ENCODE data around the gene CNPY1. TPM values are rescaled to one million over a fixed set of nuclear protein-coding genes. Genes with fewer than 3 reads are reported as not detected.

The CNPY1 gene
- polyA plus RNA-seq, 2 of the 4 experiments (the other 2 are of a cell fraction) = not detected

DNA sequence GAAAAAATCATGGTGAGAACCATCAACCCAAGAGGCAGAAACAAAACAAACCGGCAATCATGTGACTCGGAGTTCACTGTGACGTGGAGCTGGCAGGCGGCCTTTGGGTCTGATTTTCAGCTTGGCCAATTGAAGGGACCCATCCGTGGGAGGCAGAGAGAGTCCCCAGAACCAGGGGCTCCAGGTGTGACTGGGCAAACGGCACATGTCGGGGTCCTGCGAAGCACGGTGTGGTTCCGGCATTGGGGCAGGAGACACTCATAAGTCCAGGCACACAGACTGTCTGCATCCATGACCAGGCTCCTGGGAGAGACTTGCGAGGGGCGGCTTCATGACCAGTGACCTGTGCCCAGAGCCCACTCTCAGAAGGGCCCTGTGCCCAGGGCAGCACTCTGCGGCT is 12.6 kb upstream of the CNPY1 start:
- Histone ChIP-seq H3K4me2 (no peak overlapping the region), H3K4me1 (no peaks in the 10 kb centered on the region), H3K27ac (no peak overlapping the region), H3K4me3 (no peak overlapping the region), H3K9me3 (no peaks in the 10 kb centered on the region)
- ChIA-PET CTCF (no interaction called here), POLR2A (no interaction called here)
- FAIRE-seq (no peak), DNase-seq (ENCODE audit: low read depth in 1 of 2, low spot score in 1 of 2) (no peak), ATAC-seq (no peak)
- TF ChIP-seq RFX5 (IDR thresholded peaks at IDR 0.05) (no peak), E2F6 (IDR thresholded peaks at IDR 0.05; ENCODE audit: borderline replicate concordance, low read depth) (no peak), JUN (IDR thresholded peaks at IDR 0.05) (no peak), NPAS2 (CRISPR knock-in tag; IDR thresholded peaks at IDR 0.05; ENCODE audit: borderline replicate concordance) (no peak)
- TF ChIP-seq, protein P1, sequence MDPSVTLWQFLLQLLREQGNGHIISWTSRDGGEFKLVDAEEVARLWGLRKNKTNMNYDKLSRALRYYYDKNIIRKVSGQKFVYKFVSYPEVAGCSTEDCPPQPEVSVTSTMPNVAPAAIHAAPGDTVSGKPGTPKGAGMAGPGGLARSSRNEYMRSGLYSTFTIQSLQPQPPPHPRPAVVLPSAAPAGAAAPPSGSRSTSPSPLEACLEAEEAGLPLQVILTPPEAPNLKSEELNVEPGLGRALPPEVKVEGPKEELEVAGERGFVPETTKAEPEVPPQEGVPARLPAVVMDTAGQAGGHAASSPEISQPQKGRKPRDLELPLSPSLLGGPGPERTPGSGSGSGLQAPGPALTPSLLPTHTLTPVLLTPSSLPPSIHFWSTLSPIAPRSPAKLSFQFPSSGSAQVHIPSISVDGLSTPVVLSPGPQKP (IDR thresholded peaks at IDR 0.05; ENCODE audit: low read depth, low read length) = no peak
- TF ChIP-seq, protein P2, sequence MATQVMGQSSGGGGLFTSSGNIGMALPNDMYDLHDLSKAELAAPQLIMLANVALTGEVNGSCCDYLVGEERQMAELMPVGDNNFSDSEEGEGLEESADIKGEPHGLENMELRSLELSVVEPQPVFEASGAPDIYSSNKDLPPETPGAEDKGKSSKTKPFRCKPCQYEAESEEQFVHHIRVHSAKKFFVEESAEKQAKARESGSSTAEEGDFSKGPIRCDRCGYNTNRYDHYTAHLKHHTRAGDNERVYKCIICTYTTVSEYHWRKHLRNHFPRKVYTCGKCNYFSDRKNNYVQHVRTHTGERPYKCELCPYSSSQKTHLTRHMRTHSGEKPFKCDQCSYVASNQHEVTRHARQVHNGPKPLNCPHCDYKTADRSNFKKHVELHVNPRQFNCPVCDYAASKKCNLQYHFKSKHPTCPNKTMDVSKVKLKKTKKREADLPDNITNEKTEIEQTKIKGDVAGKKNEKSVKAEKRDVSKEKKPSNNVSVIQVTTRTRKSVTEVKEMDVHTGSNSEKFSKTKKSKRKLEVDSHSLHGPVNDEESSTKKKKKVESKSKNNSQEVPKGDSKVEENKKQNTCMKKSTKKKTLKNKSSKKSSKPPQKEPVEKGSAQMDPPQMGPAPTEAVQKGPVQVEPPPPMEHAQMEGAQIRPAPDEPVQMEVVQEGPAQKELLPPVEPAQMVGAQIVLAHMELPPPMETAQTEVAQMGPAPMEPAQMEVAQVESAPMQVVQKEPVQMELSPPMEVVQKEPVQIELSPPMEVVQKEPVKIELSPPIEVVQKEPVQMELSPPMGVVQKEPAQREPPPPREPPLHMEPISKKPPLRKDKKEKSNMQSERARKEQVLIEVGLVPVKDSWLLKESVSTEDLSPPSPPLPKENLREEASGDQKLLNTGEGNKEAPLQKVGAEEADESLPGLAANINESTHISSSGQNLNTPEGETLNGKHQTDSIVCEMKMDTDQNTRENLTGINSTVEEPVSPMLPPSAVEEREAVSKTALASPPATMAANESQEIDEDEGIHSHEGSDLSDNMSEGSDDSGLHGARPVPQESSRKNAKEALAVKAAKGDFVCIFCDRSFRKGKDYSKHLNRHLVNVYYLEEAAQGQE (IDR thresholded peaks at IDR 0.05) = no peak
- 82% methylated on average over 13 of the region's 13 CpGs for WGBS (ENCODE audit: missing lambda C conversion rate)

DNA sequence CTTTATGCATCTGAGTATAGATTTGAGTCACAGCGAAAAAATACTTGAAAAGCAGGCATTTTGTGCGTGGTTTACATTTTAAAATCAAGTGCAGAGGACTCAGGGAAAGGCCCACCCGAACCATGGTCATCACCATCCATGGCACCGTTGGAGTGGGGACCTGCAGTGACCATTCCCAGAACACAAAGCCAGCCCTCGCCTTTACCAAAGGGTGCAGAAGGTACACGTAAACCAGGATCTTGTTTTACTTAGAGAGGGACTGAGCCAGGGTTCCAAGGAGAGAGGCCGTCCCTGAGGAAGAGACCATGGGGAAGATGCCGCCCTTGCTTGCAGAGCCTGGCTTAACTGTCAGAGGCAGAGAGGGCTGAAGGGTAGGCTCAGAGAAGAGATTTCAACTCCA is 12.0 kb upstream of the CNPY1 start:
- H3K9me3 ChIP-seq = no peaks in the 10 kb centered on the region
- no peak overlapping the region for H3K27ac ChIP-seq
- FAIRE-seq (no peak), ATAC-seq (no peak), DNase-seq (ENCODE audit: low read depth in 1 of 2, low spot score in 1 of 2) (no peak)
- 73% methylated on average over 8 of the region's 8 CpGs for WGBS (ENCODE audit: missing lambda C conversion rate)
- H3K4me2 ChIP-seq = no peak overlapping the region
- CTCF ChIA-PET = no interaction called here
- H3K4me1 ChIP-seq = no peaks in the 10 kb centered on the region
- TF ChIP-seq, protein P3, sequence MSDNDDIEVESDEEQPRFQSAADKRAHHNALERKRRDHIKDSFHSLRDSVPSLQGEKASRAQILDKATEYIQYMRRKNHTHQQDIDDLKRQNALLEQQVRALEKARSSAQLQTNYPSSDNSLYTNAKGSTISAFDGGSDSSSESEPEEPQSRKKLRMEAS (IDR thresholded peaks at IDR 0.05) = no peak
- TF ChIP-seq EHF (CRISPR knock-in tag; IDR thresholded peaks at IDR 0.05) = no peak
- no peak for TF ChIP-seq KDM1A (IDR thresholded peaks at IDR 0.05; ENCODE audit: low read depth)
- no peak for TF ChIP-seq RCOR1 (IDR thresholded peaks at IDR 0.05; ENCODE audit: low read depth, low read length)
- TF ChIP-seq CTCF (IDR thresholded peaks at IDR 0.05) = no peak
- TF ChIP-seq NFE2L2 (conservative IDR thresholded peaks at IDR 0.05; ENCODE audit: low read length) = no peak
- TF ChIP-seq KDM5A (IDR thresholded peaks at IDR 0.05) = no peak
- no peak for TF ChIP-seq NR3C1 (IDR thresholded peaks at IDR 0.05)
- no peak overlapping the region for H3K4me3 ChIP-seq
- POLR2A ChIA-PET = no interaction called here

DNA sequence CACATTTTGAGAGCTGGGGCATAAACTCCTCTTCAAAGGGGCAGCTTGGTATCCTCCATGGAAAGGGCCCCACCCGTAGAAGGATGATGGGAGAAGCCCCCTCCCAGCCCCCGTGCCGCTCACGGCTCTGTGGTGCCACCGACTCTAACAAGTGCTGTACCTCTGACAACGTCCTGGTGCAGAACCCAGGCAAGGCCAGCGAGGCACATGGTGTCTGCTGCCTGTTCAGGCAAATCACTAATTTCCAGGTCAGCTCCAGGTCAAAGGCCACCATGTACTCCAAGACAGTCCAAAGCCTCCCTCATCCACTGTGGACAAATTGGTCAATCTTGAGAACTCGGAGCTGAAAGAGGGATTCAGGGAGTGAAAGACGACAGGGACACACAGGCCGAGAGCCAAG is 11.4 kb upstream of the CNPY1 start:
- DNase-seq (ENCODE audit: low read depth in 1 of 2, low spot score in 1 of 2) = no peak
- no peak overlapping the region for H3K4me3 ChIP-seq
- H3K4me2 ChIP-seq = no peak overlapping the region
- no peak overlapping the region for H3K27ac ChIP-seq
- TF ChIP-seq USF2 (IDR thresholded peaks at IDR 0.05) (no peak), NPAS2 (CRISPR knock-in tag; IDR thresholded peaks at IDR 0.05; ENCODE audit: borderline replicate concordance) (no peak), FOSB (CRISPR knock-in tag; IDR thresholded peaks at IDR 0.05) (no peak), BHLHE40 (IDR thresholded peaks at IDR 0.05; ENCODE audit: low read depth, low read length) (no peak), CHD4 (IDR thresholded peaks at IDR 0.05; ENCODE audit: borderline replicate concordance) (no peak), HOXB13 (CRISPR knock-in tag; IDR thresholded peaks at IDR 0.05; ENCODE audit: low read depth) (no peak), CBX2 (IDR thresholded peaks at IDR 0.05; ENCODE audit: borderline replicate concordance, low read depth) (no peak), HES2 (IDR thresholded peaks at IDR 0.05) (no peak), ZNF302 (CRISPR knock-in tag; IDR thresholded peaks at IDR 0.05) (no peak), EHF (CRISPR knock-in tag; IDR thresholded peaks at IDR 0.05) (no peak), JUN (IDR thresholded peaks at IDR 0.05) (no peak), RFX5 (IDR thresholded peaks at IDR 0.05) (no peak), RCOR1 (IDR thresholded peaks at IDR 0.05; ENCODE audit: low read depth, low read length) (no peak), MAZ (IDR thresholded peaks at IDR 0.05; ENCODE audit: borderline replicate concordance, low read depth, low read length) (no peak)
- ChIA-PET POLR2A (no interaction called here), CTCF (interaction anchor here (0.9 kb wide), 1 partner anchor 12 kb away, joined by 4 read pairs; no protein-coding TSS in a partner anchor)
- no peak for ATAC-seq
- WGBS (ENCODE audit: missing lambda C conversion rate) = 76% methylated on average over 7 of the region's 10 CpGs
- FAIRE-seq = no peak
- H3K4me1 ChIP-seq = no peaks in the 10 kb centered on the region
- no peaks in the 10 kb centered on the region for H3K9me3 ChIP-seq
